ENCODE results near the gene HMGB2. TPM values are rescaled to one million over a fixed set of nuclear protein-coding genes. Genes with fewer than 3 reads are reported as not detected.
A peak's percentile ranks its signal among the peaks of the same experiment; 100 is the strongest.

The HMGB2 gene
- 10 to 100 TPM; 14.9 to 27.2 (median 19.6) TPM for total RNA-seq
- 10 to 100 TPM; 12.3 to 30.2 (median 27.4) TPM for polyA plus RNA-seq
- long read RNA-seq, donor 1, transcript HMGB2-201 (5 exons, 1,889 nt) = major isoform, 9 of 9 reads
- long read RNA-seq, donor 1, partial matches to known transcripts = 0 of 9 reads
- long read RNA-seq, donor 1, other reads (novel, unspliced or antisense) = 0 of 9 reads
- long read RNA-seq, donor 2, transcript HMGB2-201 (5 exons, 1,889 nt) = major isoform, 10 of 10 reads
- long read RNA-seq, donor 2, partial matches to known transcripts = 0 of 10 reads
- long read RNA-seq, donor 2, other reads (novel, unspliced or antisense) = 0 of 10 reads

DNA sequence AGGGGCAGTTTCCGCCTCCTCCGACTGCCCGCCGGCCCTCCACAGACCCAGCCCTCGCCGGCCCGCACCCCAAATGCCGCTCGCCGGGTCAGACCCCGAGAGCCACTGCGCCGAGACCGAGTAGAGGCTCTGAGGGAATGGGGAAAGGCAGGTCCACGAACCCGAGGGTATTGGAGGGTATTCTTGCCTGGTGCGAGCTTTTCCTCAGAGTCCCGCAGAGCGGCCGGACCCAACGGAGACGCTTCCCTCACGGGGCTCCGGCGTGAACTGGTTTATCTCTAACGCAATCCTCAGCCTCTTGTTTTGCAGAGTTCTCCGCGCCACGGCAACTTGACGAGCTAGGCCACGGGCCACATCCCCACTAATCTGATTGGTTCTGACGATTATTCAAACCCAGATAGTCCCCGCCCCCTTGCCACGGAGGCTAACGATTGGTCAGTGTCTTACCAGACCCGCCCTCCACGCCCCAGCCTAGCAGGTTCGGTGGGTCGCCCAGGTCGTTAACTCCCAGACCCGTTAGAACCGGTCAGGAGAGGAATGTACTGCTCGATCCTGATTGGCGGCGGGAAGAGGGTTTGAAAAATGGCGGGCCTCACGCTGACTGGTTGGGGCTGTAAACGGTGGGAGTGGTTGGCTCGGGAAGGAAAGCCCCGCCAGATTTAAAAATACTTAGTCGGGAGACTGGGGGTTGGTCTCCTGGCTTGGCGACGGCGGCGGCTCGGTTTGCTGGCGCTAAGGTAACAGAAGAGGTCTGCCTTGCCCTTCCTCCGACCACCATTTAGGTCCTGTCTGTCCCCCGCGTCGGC lies at the start of gene HMGB2:
TSS of gene HMGB2 (minus strand) at position 274 of the 806 bp plus-strand sequence. CDS start 709 bp downstream, outside the sequence.
- H3K27me3 ChIP-seq (ENCODE audit: insufficient read depth in 3 of 3, low read length in 2 of 3) = no peaks in the 10 kb centered on the region
- peaks cover 0 to 36% of the 10 kb centered on the region in 2 donors for H3K36me3 ChIP-seq (ENCODE audit: insufficient read depth in 1 of 2, low read depth in 1 of 2)
- WGBS, 3 donors = 0% methylated on average over 60 to 61 of the region's 61 CpGs
- peak within 1 kb of the TSS; percentile 92 for H3K4me3 ChIP-seq
- ATAC-seq (peak; percentile 96 to 100 (median 99)), DNase-seq (peak; percentile 100)
- peaks cover 12% of the 10 kb centered on the region for H3K4me1 ChIP-seq
- peak within 1 kb of the TSS; percentile 98 for H3K27ac ChIP-seq
- no peaks in the 10 kb centered on the region for H3K9me3 ChIP-seq
- TF ChIP-seq, protein P1, sequence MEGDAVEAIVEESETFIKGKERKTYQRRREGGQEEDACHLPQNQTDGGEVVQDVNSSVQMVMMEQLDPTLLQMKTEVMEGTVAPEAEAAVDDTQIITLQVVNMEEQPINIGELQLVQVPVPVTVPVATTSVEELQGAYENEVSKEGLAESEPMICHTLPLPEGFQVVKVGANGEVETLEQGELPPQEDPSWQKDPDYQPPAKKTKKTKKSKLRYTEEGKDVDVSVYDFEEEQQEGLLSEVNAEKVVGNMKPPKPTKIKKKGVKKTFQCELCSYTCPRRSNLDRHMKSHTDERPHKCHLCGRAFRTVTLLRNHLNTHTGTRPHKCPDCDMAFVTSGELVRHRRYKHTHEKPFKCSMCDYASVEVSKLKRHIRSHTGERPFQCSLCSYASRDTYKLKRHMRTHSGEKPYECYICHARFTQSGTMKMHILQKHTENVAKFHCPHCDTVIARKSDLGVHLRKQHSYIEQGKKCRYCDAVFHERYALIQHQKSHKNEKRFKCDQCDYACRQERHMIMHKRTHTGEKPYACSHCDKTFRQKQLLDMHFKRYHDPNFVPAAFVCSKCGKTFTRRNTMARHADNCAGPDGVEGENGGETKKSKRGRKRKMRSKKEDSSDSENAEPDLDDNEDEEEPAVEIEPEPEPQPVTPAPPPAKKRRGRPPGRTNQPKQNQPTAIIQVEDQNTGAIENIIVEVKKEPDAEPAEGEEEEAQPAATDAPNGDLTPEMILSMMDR (IDR thresholded peaks at IDR 0.05) = no peak
- intact Hi-C loops (cut with DNase I) = loop anchor here (1.0 to 2.0 kb wide), 2 partner anchors 36 to 37 kb away; partner anchors contain the start of gene SAP30 (in 2 of the 2)

DNA sequence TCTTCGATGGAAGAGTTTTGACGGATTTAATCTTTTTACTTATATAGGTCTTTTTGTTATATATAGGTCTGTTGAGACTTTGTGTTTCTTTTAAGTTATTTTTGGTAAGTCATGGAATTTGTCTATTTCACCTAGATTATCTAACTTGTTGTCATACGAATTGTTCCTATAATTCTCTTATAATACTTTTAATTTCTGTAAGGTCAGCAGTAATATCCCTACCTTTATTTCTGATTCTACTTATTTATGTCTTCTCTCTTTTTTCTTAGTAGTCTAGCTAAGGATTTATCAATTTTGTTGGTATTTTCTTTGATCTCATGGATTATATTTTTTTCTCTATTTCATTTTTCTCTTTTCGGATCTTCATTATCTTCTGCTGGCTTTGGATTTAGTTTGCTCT lies 48.2 kb upstream of the HMGB2 start:
- TF ChIP-seq, protein P1 (IDR thresholded peaks at IDR 0.05) = no peak
- no peak overlapping the region for H3K4me3 ChIP-seq
- H3K36me3 ChIP-seq (ENCODE audit: insufficient read depth in 1 of 2, low read depth in 1 of 2) = no peaks in the 10 kb centered on the region
- ATAC-seq = no peak
- intact Hi-C loops (cut with DNase I) = no loop called here
- DNase-seq = no peak
- no peaks in the 10 kb centered on the region for H3K27me3 ChIP-seq (ENCODE audit: insufficient read depth in 3 of 3, low read length in 2 of 3)
- H3K27ac ChIP-seq = no peak overlapping the region
- H3K4me1 ChIP-seq = no peaks in the 10 kb centered on the region
- no peaks in the 10 kb centered on the region for H3K9me3 ChIP-seq
- WGBS, 3 donors = 96 to 98% (median 98%) methylated on average over 4 of the region's 4 CpGs

DNA sequence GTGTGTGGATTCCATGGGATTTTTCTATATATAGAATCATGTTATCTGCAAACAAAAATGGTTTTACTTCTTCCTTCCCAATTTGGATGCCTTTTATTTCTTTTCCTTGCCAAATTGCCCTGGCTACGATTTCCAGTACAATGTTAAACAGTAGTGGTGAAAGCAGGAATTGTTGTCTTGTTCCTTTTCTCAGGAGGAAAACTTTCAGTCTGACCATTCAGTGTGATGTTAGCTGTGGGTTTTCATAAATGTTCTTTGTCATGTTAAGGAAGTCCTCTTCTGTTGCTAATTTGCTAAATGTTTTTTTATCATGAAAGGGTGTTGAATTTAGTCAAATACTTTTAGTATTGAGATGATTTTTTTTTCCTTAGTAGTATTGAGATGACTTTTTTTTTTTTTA lies 47.5 kb upstream of the HMGB2 start:
- WGBS, 3 donors = 27 to 45% (median 30%) methylated on average over 1 of the region's 1 CpG
- H3K36me3 ChIP-seq (ENCODE audit: insufficient read depth in 1 of 2, low read depth in 1 of 2) = no peaks in the 10 kb centered on the region
- no peaks in the 10 kb centered on the region for H3K27me3 ChIP-seq (ENCODE audit: insufficient read depth in 3 of 3, low read length in 2 of 3)
- H3K9me3 ChIP-seq = no peaks in the 10 kb centered on the region
- H3K4me3 ChIP-seq = no peak overlapping the region
- H3K4me1 ChIP-seq = no peaks in the 10 kb centered on the region
- intact Hi-C loops (cut with DNase I) = no loop called here
- ATAC-seq (no peak), DNase-seq (no peak)
- TF ChIP-seq, protein P1 (IDR thresholded peaks at IDR 0.05) = no peak
- no peak overlapping the region for H3K27ac ChIP-seq

DNA sequence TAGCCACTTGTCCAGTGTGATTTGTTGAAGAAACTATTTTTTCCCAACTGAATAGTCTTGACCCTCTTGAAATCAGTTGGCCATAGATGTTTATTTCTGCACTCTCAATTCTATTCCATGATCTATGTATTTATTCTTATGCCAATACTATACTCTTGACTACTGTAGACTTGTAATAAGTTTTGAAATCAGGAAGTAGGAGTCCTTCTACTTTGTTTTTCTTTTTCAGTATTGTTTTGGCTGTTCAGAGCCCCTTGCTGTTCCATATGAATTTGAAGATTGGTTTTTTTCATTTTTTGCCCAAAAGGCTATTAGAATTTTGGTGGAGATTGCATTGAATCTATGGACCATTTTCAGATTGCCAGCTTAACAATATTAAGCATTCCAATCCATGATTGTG lies 46.8 kb upstream of the HMGB2 start:
- TF ChIP-seq, protein P1 (IDR thresholded peaks at IDR 0.05) = no peak
- no peak for ATAC-seq
- DNase-seq = no peak

More for the DNA sequence above, 46.8 kb upstream of the HMGB2 start:
- Histone ChIP-seq H3K4me3 (no peak overlapping the region), H3K36me3 (ENCODE audit: insufficient read depth in 1 of 2, low read depth in 1 of 2) (peaks cover 0 to 4% of the 10 kb centered on the region in 2 donors), H3K4me1 (no peaks in the 10 kb centered on the region), H3K9me3 (no peaks in the 10 kb centered on the region), H3K27me3 (ENCODE audit: insufficient read depth in 3 of 3, low read length in 2 of 3) (no peaks in the 10 kb centered on the region), H3K27ac (no peak overlapping the region)
- intact Hi-C loops (cut with DNase I) = no loop called here
